ENCODE data around the gene JAML.

DNA sequence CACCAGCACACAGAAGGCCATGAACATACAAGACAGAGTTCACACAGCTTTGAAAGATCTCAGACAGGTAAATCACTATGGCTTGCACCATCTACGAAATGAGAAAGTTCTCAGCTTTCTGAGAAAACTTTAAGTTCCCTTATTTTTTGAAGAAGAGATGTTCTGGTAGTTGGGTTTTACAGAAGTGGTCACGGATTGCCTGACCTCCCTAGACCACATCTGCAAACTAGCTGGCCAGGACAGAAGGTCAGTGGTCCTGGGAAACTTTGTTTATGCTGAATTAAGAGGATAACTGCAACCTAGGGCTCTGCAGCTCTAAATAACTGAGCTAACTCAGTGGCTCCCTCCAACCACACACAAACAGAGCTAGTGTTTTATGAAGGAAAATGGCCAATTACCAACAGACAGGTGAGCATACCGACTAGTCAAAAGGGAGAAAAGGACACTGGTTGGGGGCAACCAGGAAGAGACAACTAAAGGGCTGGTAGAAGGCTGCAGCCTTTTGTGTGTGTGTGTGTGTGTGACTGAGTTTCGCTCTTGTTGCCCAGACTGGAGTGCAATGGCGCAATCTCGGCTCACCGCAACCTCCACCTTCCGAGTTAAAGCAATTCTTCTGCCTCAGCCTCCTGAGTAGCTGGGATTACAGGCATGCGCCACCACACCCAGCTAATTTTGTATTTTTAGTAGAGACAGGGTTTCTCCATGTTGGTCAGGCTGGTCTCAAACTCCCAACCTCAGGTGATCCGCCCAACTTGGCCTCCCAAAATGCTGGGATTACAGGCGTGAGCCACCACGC, 39.8 kb downstream of the JAML start:
- no peak for TF ChIP-seq SIN3A (IDR thresholded peaks at IDR 0.05; ENCODE audit: low read depth)
- no peak for TF ChIP-seq POLR2A (IDR thresholded peaks at IDR 0.05; ENCODE audit: borderline replicate concordance, extremely low read depth, insufficient read depth, insufficient read length)
- TF ChIP-seq, protein P1, sequence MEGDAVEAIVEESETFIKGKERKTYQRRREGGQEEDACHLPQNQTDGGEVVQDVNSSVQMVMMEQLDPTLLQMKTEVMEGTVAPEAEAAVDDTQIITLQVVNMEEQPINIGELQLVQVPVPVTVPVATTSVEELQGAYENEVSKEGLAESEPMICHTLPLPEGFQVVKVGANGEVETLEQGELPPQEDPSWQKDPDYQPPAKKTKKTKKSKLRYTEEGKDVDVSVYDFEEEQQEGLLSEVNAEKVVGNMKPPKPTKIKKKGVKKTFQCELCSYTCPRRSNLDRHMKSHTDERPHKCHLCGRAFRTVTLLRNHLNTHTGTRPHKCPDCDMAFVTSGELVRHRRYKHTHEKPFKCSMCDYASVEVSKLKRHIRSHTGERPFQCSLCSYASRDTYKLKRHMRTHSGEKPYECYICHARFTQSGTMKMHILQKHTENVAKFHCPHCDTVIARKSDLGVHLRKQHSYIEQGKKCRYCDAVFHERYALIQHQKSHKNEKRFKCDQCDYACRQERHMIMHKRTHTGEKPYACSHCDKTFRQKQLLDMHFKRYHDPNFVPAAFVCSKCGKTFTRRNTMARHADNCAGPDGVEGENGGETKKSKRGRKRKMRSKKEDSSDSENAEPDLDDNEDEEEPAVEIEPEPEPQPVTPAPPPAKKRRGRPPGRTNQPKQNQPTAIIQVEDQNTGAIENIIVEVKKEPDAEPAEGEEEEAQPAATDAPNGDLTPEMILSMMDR (IDR thresholded peaks at IDR 0.05 in 2 of 3, conservative IDR thresholded peaks at IDR 0.05 in 1 of 3; ENCODE audit: borderline replicate concordance in 1 of 3, insufficient read depth in 1 of 3, low read depth in 2 of 3, low read length in 2 of 3) = no peak
- TF ChIP-seq, protein P2, sequence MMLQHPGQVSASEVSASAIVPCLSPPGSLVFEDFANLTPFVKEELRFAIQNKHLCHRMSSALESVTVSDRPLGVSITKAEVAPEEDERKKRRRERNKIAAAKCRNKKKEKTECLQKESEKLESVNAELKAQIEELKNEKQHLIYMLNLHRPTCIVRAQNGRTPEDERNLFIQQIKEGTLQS (IDR thresholded peaks at IDR 0.05) = no peak
- no peak for TF ChIP-seq SP1 (IDR thresholded peaks at IDR 0.05; ENCODE audit: low read depth)
- TF ChIP-seq, protein P3, sequence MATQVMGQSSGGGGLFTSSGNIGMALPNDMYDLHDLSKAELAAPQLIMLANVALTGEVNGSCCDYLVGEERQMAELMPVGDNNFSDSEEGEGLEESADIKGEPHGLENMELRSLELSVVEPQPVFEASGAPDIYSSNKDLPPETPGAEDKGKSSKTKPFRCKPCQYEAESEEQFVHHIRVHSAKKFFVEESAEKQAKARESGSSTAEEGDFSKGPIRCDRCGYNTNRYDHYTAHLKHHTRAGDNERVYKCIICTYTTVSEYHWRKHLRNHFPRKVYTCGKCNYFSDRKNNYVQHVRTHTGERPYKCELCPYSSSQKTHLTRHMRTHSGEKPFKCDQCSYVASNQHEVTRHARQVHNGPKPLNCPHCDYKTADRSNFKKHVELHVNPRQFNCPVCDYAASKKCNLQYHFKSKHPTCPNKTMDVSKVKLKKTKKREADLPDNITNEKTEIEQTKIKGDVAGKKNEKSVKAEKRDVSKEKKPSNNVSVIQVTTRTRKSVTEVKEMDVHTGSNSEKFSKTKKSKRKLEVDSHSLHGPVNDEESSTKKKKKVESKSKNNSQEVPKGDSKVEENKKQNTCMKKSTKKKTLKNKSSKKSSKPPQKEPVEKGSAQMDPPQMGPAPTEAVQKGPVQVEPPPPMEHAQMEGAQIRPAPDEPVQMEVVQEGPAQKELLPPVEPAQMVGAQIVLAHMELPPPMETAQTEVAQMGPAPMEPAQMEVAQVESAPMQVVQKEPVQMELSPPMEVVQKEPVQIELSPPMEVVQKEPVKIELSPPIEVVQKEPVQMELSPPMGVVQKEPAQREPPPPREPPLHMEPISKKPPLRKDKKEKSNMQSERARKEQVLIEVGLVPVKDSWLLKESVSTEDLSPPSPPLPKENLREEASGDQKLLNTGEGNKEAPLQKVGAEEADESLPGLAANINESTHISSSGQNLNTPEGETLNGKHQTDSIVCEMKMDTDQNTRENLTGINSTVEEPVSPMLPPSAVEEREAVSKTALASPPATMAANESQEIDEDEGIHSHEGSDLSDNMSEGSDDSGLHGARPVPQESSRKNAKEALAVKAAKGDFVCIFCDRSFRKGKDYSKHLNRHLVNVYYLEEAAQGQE (IDR thresholded peaks at IDR 0.05; ENCODE audit: low read depth) = no peak
- no peak for TF ChIP-seq EZH2phosphoT487 (IDR thresholded peaks at IDR 0.05; ENCODE audit: borderline replicate concordance)
- TF ChIP-seq YY1 (IDR thresholded peaks at IDR 0.05; ENCODE audit: extremely low read depth, insufficient replicate concordance, low read depth, low read length) = no peak
- TF ChIP-seq, protein P4, sequence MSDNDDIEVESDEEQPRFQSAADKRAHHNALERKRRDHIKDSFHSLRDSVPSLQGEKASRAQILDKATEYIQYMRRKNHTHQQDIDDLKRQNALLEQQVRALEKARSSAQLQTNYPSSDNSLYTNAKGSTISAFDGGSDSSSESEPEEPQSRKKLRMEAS (IDR thresholded peaks at IDR 0.05) = no peak
- no peak for TF ChIP-seq ELF1 (IDR thresholded peaks at IDR 0.05; ENCODE audit: borderline replicate concordance, low read depth)
- no peak for TF ChIP-seq EZH2 (IDR thresholded peaks at IDR 0.05)
- TF ChIP-seq POLR2AphosphoS5 (IDR thresholded peaks at IDR 0.05; ENCODE audit: low read depth, low read length) = no peak
- TF ChIP-seq, protein P5, sequence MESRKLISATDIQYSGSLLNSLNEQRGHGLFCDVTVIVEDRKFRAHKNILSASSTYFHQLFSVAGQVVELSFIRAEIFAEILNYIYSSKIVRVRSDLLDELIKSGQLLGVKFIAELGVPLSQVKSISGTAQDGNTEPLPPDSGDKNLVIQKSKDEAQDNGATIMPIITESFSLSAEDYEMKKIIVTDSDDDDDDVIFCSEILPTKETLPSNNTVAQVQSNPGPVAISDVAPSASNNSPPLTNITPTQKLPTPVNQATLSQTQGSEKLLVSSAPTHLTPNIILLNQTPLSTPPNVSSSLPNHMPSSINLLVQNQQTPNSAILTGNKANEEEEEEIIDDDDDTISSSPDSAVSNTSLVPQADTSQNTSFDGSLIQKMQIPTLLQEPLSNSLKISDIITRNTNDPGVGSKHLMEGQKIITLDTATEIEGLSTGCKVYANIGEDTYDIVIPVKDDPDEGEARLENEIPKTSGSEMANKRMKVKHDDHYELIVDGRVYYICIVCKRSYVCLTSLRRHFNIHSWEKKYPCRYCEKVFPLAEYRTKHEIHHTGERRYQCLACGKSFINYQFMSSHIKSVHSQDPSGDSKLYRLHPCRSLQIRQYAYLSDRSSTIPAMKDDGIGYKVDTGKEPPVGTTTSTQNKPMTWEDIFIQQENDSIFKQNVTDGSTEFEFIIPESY (IDR thresholded peaks at IDR 0.05; ENCODE audit: extremely low read depth, insufficient replicate concordance, low read length) = no peak
- TF ChIP-seq TCF7L2 (IDR thresholded peaks at IDR 0.05; ENCODE audit: borderline replicate concordance, extremely low read depth, insufficient read depth, insufficient read length) = no peak
